GF-D8 (cell line): ENCODE measurements around the gene EFCAB6.

Source experiments
- DNase-seq: peaks from one replicate; lab custom pipeline; 2025; lab: John Stamatoyannopoulos, UW

The EFCAB6 gene

GRCh38 chr22:43500792-43501785 lies 311.0 kb downstream of the EFCAB6 start:
- DNase-seq = no peak

GRCh38 chr22:43498856-43499253 lies 313.2 kb downstream of the EFCAB6 start:
- DNase-seq = no peak

DNA sequence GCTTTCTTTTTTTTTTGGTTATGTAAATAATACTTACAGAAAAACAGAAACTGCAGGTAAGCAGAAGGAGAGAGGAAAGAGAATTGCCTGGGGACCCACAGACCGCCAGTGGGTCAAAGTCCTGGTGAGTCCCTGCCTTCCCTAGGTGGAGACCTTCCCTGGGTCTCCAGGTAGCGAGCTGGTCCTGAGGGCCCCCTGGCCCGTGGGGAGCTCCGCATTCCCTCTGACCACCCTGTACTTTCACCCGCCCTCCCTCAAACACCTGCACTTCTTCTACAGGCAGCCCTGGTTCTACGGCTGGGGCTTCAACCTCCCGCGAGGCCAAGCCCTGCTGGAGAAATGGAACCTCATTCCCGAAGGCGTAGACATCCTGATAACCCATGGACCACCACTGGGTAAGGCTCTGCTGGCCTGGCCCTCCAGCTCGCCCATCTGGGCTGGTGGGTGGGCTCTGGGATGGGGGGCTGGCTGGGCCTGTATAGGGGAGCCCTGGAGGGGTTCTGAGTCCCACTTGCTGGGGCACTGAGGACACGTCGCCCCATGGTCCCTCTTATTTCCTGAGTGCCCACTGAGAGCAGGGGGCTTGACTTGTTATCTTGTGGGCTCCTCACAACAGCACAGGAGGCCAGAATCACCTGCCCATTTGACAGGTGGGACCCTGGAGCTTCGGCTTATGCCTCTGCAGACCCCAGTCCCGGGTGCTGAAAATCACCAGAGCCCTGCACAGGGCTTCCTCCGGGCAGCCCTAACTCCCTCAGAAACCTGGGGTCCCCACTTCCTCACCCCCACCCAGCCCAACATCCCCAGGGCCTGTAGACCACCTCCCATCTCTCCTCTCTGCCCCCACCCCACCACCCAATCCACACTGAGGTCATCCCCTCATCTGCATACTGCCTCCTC lies 313.9 kb downstream of the EFCAB6 start:
- no peak for DNase-seq

- no peak for DNase-seq
Observed at GRCh38 chr22:43493297-43493696, 318.8 kb downstream of the EFCAB6 start.

DNA sequence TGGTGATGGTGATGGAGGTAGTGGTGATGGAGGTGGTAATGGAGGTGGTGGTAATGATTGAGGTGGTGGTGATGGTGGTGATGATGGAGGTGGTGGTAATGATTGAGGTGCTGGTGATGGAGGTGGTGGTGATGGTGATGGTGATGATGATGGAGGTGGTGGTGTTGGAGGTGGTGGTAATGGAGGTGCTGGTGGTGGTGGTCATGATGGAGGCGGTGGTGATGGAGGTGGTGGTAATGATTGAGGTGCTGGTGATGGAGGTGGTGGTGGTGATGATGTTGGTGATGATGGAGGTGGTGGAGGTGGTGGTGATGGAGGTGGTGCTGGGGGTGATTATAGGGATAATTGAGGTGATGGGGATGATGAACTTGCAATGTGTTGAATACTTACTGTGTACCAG lies 320.4 kb downstream of the EFCAB6 start:
- DNase-seq = no peak

- no peak for DNase-seq
Observed at GRCh38 chr22:43491177-43491576, 320.9 kb downstream of the EFCAB6 start.

- no peak for DNase-seq
Observed at GRCh38 chr22:43490311-43490710, 321.8 kb downstream of the EFCAB6 start.

GRCh38 chr22:43488937-43489336 lies 323.2 kb downstream of the EFCAB6 start:
- DNase-seq = no peak

DNA sequence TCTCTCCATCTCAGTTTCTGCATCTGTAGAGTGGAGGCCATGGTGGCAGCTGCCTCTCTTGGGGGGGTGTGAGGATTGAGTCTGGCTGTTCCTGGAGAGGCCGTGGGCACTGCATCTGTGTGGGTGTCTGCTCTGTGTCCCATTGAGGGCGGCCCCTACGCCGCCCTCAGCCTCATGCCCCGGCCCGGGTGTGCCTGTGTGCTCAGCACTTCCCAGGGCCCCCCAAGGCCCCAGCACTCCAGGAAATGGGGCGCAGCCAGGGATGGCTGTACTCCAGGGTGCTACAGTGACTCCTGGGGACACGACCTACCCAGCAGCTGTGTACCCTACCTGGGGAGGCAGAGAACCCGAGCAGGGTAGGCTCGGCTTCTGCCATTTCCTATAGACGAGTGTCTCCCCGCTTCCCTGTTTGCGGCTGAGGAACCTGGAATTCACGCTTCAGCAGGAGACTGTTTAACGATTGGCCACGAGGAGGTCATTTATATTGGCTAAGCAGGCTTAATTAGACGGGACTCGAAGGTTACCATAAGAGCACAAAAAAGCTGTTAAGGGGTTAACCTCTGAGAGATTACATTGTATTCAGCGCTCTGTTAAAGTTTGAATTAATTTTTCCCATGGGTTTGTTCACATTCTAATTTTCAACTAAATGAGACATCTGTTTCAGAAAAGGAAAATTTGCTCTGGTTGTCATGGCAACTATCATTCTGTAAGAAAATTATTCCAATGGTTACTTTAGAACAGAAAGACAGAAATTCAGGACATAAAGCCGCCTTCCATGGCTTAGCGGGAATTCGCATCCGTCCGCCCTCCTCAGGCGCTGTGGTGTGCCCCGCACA lies 323.9 kb downstream of the EFCAB6 start:
- DNase-seq = no peak

GRCh38 chr22:43487311-43488030 lies 324.6 kb downstream of the EFCAB6 start:
- no peak for DNase-seq

- DNase-seq = no peak
Observed at GRCh38 chr22:43485502-43486089, 326.5 kb downstream of the EFCAB6 start.

DNA sequence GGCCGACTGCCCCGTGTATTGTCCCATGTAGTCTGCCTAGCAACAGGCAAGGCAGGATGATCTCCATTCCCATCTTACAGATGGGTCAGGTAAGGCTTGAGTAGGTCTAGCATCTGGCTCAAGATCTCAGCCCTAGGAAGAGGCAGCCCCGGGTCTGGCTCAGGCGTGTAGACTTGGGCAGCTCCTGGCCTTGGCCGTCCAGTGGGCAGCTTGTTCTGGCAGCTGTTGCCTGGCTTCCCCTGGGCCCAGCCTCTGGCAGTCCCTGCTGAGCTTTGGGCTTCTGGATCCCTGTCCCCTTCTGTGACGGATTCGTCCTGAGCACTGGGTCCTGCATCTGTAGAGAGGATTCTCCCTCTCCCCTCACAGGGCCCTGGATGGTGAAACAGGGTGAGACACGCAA lies 327.9 kb downstream of the EFCAB6 start:
- no peak for DNase-seq

GRCh38 chr22:43483669-43484068 lies 328.4 kb downstream of the EFCAB6 start:
- no peak for DNase-seq

DNA sequence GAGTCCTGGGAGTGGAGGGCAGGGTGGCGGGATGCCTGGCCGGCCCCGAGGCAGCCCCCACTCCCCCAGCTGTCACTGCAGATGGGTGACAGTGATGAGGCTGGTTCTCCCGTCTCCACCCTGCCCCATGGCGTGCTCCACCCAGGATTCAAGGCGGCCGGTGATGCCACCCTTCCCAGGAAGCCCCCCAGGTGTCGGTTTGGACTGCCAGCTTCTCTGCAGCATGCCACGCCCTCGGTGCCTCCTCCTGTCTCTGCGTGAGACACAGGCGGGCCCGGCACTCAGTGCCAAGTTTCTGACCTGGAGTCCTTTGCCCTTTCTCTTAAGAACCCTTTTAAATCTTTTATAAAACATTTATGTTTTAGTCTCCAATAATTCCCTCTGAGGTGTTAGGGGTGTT lies 328.8 kb downstream of the EFCAB6 start:
- no peak for DNase-seq

- DNase-seq = no peak
Observed at GRCh38 chr22:43482318-43482625, 329.8 kb downstream of the EFCAB6 start.

DNA sequence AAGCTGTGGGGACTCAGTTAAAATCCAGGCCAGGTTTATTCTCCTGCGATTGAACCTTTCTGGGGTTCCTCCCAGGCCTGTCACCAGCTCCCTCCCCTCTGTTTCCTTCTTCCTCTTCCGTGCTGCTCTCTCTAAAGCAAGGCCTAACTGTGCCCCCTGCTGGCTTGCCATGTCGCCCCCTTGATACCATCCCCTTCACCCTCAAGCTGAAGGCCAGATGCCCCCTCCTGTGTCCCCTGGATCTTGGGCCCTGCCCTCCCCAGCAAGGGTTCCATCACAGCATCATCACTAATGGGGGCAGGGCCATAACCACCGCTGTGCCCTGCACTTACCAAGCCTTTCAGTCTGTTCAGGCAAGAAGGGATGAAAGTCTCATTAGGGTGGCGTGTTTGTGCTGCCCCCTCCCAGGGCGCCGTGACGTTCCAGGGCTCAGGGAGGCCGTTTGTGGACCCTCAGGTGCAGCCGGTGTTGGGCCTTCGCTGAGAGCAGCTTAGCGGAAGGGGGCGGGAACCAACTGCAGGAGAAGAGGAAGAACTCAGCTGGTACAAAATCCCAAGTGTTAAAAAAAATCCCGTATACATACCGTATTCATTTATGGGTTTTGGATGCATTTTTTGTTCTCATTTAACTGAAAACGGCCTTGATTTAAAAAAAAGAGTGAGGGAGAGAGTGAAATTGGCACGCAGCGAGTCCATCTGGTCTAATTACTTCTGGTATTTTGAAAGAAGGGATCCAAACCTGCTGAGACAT lies 330.4 kb downstream of the EFCAB6 start:
- peak; percentile 65 for DNase-seq

DNA sequence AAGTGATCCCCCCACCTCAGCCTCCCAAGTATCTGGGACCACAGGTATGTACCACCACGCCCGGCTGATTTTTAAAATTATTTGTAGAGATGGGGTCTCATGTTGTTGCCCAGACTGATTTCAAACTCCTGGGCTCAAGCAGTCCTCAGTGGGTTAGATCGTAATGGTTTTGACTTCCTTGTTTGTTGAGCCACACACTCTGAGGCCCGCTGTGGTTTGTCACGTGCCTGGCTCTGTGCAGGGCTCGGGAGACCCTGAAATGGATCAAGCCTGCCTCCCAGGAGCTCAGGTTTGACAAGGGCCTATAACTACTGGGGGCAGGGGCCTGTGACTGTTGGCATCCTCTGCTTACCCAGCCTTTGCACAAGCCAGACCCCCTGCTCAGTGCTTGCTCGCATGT lies 332.1 kb downstream of the EFCAB6 start:
- peak; percentile 64 for DNase-seq

- DNase-seq = peak; percentile 22
Observed at GRCh38 chr22:43479301-43479950, 332.7 kb downstream of the EFCAB6 start.
